Activated CD4-positive, CD25-positive, alpha-beta regulatory T cell treated with anti-CD3 and anti-CD28 coated beads, Interleukin-2, amount 50 U/mL, for 24 hours (primary cell): ENCODE measurements around the gene ATG4A.

ENCODE experiments used
- ATAC-seq, 2 donors: fragments of 150-1000 bp; cut with Tn5 transposase; one replicate each; pipeline ENCODE4 v1.10.0; 2021; ENCODE audit warnings: mild to moderate bottlenecking in 1 of 2, moderate library complexity in 1 of 2

Gene ATG4A

GRCh38 chrX:108091264-108091877 is at the start of gene ATG4A, which contains the start of gene PSMD10:
ATG4A (plus strand) TSS chrX:108091778; CDS start chrX:108091827, 49 bp downstream.
PSMD10 (minus strand) TSS chrX:108091542; CDS start chrX:108091520, 22 bp downstream.
- peak; percentile 96 to 97 for ATAC-seq

GRCh38 chrX:108044554-108045256 is 46.9 kb upstream of the ATG4A start, which contains the start of gene VSIG1:
VSIG1 (plus strand) TSS chrX:108045065; CDS start chrX:108045131, 66 bp downstream.
- no peak for ATAC-seq

- no peak for ATAC-seq
Measured at GRCh38 chrX:108049649-108050048, 41.9 kb upstream of the ATG4A start.

- peak; percentile 67 to 94 for ATAC-seq
Measured at GRCh38 chrX:108053218-108053617, 38.4 kb upstream of the ATG4A start.

- ATAC-seq, result no peak
Measured at GRCh38 chrX:108055546-108055945, 36.0 kb upstream of the ATG4A start.

GRCh38 chrX:108059801-108060200 is 31.8 kb upstream of the ATG4A start:
- no peak for ATAC-seq

- ATAC-seq, result no peak
Measured at GRCh38 chrX:108064001-108064400, 27.6 kb upstream of the ATG4A start.

- ATAC-seq, result no peak
Measured at GRCh38 chrX:108064613-108065012, 27.0 kb upstream of the ATG4A start.

GRCh38 chrX:108068121-108068520 is 23.5 kb upstream of the ATG4A start:
- no peak for ATAC-seq

- peak; percentile 62 to 73 for ATAC-seq
Measured at GRCh38 chrX:108070891-108071290, 20.7 kb upstream of the ATG4A start.

- no peak for ATAC-seq
Measured at GRCh38 chrX:108071578-108071977, 20.0 kb upstream of the ATG4A start.

- ATAC-seq, result no peak
Measured at GRCh38 chrX:108072746-108073145, 18.8 kb upstream of the ATG4A start.

GRCh38 chrX:108081110-108081509 is 10.5 kb upstream of the ATG4A start:
- no peak for ATAC-seq

GRCh38 chrX:108087792-108088191 is 3.8 kb upstream of the ATG4A start:
- no peak for ATAC-seq

- ATAC-seq, result no peak
Measured at GRCh38 chrX:108088511-108088910, 3.1 kb upstream of the ATG4A start.

- no peak for ATAC-seq
Measured at GRCh38 chrX:108090491-108091263, 901 bp upstream of the ATG4A start.

GRCh38 chrX:108091878-108092291 is 307 bp downstream of the ATG4A start:
- ATAC-seq, result peak; percentile 10 to 21

GRCh38 chrX:108097380-108097779 is 5.8 kb downstream of the ATG4A start:
- no peak for ATAC-seq

GRCh38 chrX:108105473-108105872 is 13.9 kb downstream of the ATG4A start:
- no peak for ATAC-seq

- no peak for ATAC-seq
Measured at GRCh38 chrX:108114541-108114940, 23.0 kb downstream of the ATG4A start.

- ATAC-seq, result no peak
Measured at GRCh38 chrX:108117988-108118387, 26.4 kb downstream of the ATG4A start.

- ATAC-seq, result no peak
Measured at GRCh38 chrX:108121291-108121690, 29.7 kb downstream of the ATG4A start.

GRCh38 chrX:108122748-108123147 is 31.2 kb downstream of the ATG4A start:
- no peak for ATAC-seq
